Ishikawa (cell line): ENCODE measurements around the gene BAZ2B.

Experiments
- CEBPB ChIP-seq: IDR thresholded peaks from 2 replicates; pipeline ENCODE4 v1.6.1; 2012
- CREB1 ChIP-seq: IDR thresholded peaks from 2 replicates; pipeline ENCODE4 v1.6.1; 2012; ENCODE audit warnings: low read depth
- EGR1 ChIP-seq: IDR thresholded peaks from 2 replicates; pipeline ENCODE4 v1.6.1; 2012
- EP300 ChIP-seq: IDR thresholded peaks from 2 replicates; pipeline ENCODE4 v1.6.1; 2012; ENCODE audit warnings: borderline replicate concordance
- FOXM1 ChIP-seq: IDR thresholded peaks from 2 replicates; pipeline ENCODE4 v1.6.1; 2012; ENCODE audit warnings: low read depth, borderline replicate concordance
- MAX ChIP-seq: IDR thresholded peaks from 2 replicates; pipeline ENCODE4 v1.6.1; 2012
- NFIC ChIP-seq: IDR thresholded peaks from 2 replicates; pipeline ENCODE4 v1.6.1; 2012
- RAD21 ChIP-seq: IDR thresholded peaks from 2 replicates; pipeline ENCODE4 v1.6.1; 2012; ENCODE audit warnings: low read depth
- REST ChIP-seq: IDR thresholded peaks from 2 replicates; pipeline ENCODE4 v1.6.1; 2012; ENCODE audit warnings: low read depth, mild to moderate bottlenecking
- TAF1 ChIP-seq: IDR thresholded peaks from 2 replicates; pipeline ENCODE4 v1.6.1; 2012; ENCODE audit warnings: low read depth, mild to moderate bottlenecking
- TCF12 ChIP-seq: IDR thresholded peaks from 2 replicates; pipeline ENCODE4 v1.6.1; 2012; ENCODE audit warnings: low read depth
- TEAD4 ChIP-seq: IDR thresholded peaks from 2 replicates; pipeline ENCODE4 v1.6.1; 2012
- YY1 ChIP-seq: IDR thresholded peaks from 2 replicates; pipeline ENCODE4 v1.6.1; 2012; ENCODE audit warnings: low read depth
- ZBTB7A ChIP-seq: IDR thresholded peaks from 2 replicates; pipeline ENCODE4 v1.6.1; 2012; ENCODE audit warnings: low read depth
- TF ChIP-seq, protein P1 (sequence below): IDR thresholded peaks from 2 replicates; pipeline ENCODE4 v1.6.1; 2012

The BAZ2B gene

GRCh38 chr2:159497847-159498246, 118.5 kb downstream of the BAZ2B start:
- no peak for TF ChIP-seq NFIC
- TF ChIP-seq TEAD4: no peak
- no peak for TF ChIP-seq REST
- TF ChIP-seq TCF12: no peak
- TF ChIP-seq TAF1: no peak
- TF ChIP-seq CEBPB: no peak
- TF ChIP-seq CREB1: no peak
- TF ChIP-seq YY1: no peak
- no peak for TF ChIP-seq FOXM1
- no peak for TF ChIP-seq EGR1
- TF ChIP-seq EP300: no peak
- no peak for TF ChIP-seq RAD21
- TF ChIP-seq MAX: no peak

- TF ChIP-seq CREB1 (no peak), REST (no peak), RAD21 (no peak), EGR1 (no peak), YY1 (no peak), MAX (no peak), TEAD4 (no peak), TCF12 (no peak), FOXM1 (no peak), CEBPB (no peak), TAF1 (no peak), NFIC (no peak)
- TF ChIP-seq, protein P1, sequence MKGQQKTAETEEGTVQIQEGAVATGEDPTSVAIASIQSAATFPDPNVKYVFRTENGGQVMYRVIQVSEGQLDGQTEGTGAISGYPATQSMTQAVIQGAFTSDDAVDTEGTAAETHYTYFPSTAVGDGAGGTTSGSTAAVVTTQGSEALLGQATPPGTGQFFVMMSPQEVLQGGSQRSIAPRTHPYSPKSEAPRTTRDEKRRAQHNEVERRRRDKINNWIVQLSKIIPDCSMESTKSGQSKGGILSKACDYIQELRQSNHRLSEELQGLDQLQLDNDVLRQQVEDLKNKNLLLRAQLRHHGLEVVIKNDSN: no peak
Observed at GRCh38 chr2:159497256-159497655, 119.1 kb downstream of the BAZ2B start.

DNA sequence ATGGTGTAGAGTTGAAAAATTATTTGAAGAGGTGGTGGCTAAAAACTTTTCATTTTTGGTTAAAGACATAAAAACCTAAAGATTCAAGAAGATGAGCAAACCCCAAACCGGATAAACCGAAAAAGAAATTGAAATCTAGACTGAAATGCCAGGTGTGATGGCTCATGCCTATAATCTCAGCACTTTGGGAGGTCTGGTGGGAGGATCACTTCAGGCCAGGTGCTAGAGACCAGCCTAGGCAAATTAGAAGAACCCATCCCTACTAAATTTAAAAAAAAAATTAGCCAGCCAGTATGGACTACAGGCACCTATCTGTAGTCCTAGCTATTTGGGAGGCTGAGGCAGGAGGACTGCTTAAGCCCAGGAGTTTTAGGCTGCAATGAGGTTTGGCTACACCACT, 126.9 kb downstream of the BAZ2B start:
- TF ChIP-seq YY1 (no peak), TEAD4 (no peak), RAD21 (no peak), ZBTB7A (no peak), MAX (no peak), EP300 (no peak)

GRCh38 chr2:159484532-159484931, 131.8 kb downstream of the BAZ2B start:
- no peak for TF ChIP-seq FOXM1
- no peak for TF ChIP-seq REST
- no peak for TF ChIP-seq MAX
- TF ChIP-seq TEAD4: no peak
- TF ChIP-seq YY1: no peak
- no peak for TF ChIP-seq CEBPB
- no peak for TF ChIP-seq CREB1
- TF ChIP-seq TCF12: no peak
- TF ChIP-seq ZBTB7A: no peak
- no peak for TF ChIP-seq NFIC
- TF ChIP-seq, protein P1: no peak
- TF ChIP-seq EGR1: no peak
- TF ChIP-seq EP300: no peak
- TF ChIP-seq RAD21: no peak
- no peak for TF ChIP-seq TAF1
